ENCODE results near the gene CEP89.
"Not testable (repeated sequence)": the region's sequence is repeated elsewhere in the genome, so short reads cannot be mapped to it uniquely, and the experiment has no call there.

The CEP89 gene

DNA sequence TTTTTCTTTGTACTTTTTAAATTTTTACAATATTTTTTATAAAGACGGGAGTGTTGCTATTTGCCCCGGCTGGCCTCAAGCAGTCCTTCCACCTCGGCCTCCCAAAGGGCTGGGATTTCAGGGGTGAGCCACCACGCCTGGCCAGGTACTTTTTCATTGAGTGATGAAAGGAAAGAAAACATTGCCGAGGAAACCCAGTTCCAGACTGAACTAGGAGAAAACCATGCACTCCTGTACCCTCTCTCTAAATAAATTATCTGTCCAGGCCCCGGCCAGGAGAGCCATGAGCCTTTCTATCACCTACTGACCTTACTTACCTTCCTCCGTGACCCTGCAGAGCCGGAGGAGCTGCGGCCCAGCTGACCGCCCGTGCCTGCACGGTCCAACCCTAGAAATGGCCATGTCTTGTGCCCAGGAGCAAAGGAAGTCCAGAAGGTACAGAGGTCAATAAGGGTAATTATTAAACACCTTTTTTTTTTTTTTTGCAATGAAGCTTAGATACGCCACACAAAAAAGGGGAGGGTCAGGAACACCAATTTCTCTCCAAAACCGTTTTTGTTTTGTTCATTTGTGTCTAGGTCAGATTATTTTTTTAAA, 102.3 kb downstream of the CEP89 start, which contains the start of gene SLC7A9:
TSS of gene SLC7A9 (minus strand) at position 399 of the 597 bp plus-strand sequence. CDS start 1,233 bp downstream, outside the sequence.
- DNase-seq (ENCODE audit: low spot score), result no peak

DNA sequence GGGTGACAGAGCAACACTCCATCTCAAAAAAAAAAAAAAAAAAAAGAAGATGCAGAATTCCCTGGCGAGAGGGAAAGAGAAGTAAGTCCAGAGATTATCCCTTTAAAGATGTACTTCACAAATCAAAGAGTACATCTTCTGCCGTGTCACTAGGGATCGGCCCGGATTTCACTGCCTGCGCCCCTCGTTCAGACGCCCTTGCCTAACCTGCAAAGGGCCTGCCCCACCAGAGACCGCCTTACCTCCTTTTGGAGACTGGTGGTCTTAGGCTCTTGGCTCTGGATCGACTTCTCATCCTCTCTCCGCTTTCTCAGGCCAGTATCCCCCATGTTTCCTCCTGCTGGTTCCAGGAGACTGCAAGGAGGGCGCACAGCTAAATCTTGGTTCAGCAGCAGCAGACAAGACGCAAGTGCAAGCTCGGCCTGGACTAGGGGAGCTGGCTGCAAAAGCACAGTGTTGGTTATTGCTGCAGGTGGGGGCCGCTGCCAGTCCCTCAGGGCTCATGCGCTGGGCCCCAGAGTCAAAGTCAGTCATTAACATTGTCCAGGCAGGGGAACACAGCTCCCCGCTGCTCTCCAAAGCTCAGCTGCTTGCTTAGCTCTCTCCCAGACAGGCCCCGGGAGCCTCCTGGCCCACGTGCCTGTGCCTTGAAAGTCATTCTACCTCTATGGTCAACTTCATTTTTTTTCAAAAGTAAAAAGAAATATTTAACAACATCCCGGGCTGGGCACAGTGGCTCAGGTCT, 103.4 kb downstream of the CEP89 start:
- no peak for DNase-seq (ENCODE audit: low spot score)

DNA sequence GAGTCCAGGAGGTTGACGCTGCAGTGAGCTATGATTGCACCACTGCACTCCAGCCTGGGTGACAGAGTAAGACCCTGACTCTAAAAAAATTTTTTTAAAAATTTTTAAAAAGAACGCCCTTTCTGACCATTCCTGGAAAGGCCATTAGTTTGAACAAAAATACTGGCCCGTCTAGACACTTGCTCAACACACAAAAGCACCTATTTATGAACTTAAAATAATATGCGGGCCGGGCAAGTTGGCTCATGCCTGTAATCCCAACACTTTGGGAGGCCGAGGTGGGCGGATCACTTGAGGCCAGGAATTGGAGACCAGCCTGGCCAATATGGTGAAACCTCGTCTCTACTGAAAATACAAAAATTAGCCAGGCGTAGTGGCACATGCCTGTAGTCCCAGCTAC, 104.3 kb downstream of the CEP89 start:
- not testable (repeated sequence) for DNase-seq (ENCODE audit: low spot score)

DNA sequence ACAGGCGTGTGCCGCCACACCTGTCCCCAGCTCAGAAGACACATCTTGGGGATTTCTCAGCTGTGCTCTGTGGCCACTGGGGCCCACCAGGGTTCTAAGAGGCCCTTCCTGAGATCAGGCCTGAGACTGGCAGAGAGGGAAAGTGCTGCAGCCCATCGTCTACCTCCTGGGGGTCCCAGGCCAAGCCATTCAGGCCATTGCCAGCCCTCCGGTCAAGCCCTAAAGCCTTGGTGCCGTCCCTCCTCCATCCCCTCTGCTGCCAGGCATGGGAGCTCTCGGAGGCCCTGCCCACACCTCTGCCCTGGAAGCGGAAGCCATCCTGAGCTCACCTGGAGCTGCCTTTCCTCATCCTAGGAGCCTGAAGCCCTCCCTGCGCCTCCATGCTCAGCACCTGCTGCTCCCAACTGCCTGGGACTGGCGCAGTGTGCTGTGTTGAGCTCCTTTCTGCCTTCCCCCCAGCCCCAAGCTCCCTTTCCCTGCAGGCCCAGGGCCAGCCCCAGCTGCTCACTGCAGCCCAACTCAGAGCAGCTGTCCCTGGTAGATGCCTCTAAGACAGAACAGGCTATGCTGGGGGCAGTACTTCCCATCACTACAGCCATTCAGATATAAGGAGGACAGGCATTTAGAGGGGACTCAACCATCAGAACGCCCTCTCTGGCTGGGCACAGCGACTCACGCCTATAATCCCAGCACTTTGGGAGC, 105.0 kb downstream of the CEP89 start:
- DNase-seq (ENCODE audit: low spot score), result no peak

DNA sequence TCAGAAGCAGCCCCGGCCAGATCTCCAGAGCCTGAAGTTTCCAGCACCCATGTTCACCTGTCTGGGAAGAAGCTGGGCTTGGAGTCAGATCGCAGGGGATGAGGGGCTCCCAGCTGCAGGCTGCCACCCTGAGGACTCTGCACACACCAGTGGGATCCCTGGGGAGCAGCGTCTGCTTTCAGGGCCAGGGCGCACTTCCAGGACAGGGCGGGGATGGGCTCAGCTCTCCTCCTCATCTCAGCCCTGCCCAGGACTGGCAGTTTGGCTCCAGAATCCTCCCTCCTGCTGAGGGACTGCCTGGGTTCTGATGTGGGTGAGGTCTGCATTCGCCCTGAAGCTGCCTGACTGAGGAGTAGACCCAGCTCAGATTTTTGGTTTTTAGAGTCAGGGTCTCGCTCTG, 105.7 kb downstream of the CEP89 start:
- no peak for DNase-seq (ENCODE audit: low spot score)

DNA sequence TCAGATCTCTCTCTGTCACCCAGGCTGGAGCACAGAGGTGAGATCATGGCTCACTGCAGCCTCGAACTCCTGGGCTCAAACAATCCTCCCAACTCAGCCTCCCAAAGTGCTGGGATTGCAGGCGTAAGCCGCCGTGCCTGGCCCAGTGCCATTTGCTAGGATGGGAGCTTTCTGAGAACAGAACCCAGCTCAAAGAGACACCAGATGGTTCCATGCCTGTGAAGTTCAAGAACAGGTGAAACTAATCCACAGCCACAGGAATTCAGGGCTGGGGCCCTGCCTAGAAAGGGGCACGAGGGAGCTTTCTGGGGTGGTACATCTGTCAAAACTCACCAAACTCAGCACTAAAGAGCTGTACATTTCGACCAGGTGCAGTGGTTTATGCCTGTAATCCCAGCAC, 106.4 kb downstream of the CEP89 start:
- no peak for DNase-seq (ENCODE audit: low spot score)

DNA sequence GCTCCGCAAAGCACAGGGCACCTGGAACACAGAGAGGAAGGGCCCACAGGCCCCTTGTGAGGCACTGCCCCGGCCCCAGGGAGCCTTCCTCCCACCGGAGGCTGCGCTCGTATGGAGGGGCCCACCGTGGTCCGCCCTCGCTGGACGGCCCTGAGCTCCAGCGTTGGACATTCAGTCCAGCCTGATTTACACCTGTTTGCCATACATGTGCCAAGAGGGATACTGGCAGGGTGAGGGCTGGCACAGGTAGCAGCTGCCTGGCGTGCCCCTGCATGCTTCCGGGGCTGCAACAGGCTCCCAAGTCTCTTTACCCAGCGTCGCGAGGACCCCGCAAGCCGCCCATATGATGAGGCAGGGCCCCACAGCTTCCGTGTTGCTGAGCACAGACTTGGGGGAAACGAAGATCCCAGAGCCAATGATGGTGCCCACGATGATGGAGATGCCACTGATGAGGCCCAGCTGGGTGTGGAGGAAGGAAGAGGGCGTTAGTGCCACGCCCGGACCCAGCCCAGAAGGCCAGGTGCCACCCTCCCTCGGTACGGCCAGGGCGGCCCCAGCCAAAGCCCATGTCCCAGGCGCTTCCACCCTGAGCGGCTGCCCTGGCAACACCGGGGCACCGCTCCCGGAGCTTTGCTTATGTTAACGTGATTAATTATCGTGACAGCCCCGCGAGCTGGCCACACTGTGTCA, 107.3 kb downstream of the CEP89 start:
- no peak for DNase-seq (ENCODE audit: low spot score)

DNA sequence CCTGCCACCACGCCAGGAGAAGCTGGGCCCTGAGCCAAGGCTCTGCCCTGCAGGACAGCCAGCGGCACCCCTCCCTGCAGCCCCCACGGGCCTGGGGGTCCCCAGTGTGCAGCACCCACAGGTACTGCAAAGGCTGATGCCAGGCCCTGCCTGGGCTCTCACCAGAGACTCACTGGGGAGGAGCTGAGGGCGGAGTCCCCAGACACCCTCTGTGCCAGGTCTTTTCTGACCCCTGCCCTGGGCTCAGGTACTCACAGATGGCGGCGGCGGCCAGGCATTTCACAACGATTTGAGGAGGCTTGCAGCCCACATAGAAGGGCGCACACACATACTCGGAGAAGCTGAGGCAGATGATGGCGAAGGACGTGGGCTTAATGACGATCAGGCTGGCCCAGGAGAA, 107.9 kb downstream of the CEP89 start:
- DNase-seq (ENCODE audit: low spot score), result no peak

DNA sequence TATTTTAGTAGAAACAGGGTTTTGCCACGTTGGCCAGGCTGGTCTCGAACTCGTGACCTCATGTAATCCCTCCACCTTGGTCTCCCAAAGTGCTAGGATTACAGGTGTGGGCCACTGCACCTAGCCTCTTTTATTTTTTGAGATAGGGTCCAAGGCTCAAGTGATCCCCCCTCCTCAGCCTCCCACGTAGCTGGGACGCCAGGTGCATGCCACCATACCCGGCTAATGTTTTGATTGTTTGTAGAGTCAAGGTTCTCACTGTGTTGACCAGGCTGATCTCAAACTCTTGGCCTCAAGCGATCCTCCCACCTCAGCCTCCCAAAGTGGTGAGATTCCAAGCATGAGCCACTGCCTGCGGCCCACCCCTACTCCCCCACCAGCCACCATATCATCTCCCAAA, 108.5 kb downstream of the CEP89 start:
- no peak for DNase-seq (ENCODE audit: low spot score)

DNA sequence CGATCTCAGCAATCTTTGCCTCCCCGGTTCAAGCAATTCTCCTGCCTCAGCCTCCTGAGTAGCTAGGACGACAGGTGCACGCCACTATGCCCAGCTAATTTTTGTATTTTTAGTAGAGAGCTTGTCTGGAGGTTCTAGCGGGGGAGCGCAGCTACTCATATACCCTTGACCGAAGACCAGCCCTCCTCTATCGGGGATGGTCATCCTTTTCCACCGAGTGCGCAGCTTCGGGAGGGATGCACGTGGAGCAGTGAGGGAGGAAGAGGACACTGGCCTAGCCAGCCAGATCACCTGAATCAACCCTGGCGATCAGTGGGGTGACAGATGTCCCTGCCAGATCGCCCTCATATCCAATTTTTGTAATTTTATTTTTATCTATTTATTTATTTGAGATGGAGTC, 109.0 kb downstream of the CEP89 start:
- no peak for DNase-seq (ENCODE audit: low spot score)

DNA sequence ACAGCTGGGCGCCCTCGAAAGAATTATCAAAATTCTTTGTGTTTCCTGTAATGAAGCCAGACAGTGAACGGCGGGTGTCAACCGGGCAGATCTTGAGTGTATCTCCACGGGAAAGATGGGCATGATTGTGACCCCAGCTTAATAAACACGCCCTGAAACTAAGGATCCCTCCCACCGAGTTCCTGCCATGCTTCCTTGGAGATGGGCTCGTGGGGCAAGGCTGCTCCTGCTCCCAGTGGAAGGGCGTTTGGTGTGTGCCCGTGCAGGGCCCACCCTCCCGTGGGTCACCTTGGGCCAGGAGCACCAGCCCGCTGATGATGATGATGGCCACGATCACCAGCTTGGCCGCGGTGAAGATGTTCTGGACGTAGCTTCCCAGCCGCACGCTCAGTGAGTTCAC, 109.6 kb downstream of the CEP89 start:
- DNase-seq (ENCODE audit: low spot score), result no peak

DNA sequence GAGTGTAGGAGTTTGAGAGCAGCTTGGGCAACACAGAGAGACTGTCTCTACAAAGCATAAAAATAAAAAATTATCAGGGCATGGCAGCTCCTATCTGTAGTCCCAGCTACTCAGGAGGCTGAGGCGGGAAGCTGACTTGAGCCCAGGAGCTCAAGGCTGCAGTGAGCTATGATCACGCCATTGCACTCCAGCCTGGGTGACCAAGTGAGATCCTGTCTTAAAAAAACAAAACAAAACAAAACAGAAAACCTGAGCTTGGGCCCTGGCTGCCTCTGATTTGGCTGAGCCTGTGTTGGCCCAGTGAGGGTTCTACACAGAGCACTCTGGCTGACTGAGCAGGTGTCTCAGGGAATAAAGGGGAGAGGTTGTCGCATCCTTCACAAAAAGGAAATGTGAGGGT, 110.2 kb downstream of the CEP89 start:
- DNase-seq (ENCODE audit: low spot score), result no peak

DNA sequence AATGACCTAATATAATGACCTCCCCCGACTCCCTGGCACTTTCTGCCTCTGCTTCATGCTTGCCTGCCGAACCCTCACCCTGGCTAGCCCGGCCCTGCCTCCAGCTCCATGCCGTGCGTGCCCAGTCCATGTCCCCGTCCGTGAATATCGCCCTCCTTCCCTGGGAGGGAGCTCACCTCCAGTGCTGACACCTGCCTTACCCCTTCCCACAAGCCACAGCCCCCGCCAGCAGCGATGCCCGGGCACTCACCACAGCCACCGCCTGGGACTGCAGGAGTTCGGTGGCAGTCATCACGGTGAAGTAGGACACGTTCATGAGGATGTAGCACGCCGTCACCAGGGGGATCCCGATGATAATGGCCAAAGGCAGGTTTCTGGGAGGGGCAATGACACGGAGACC, 112.2 kb downstream of the CEP89 start:
- no peak for DNase-seq (ENCODE audit: low spot score)

DNA sequence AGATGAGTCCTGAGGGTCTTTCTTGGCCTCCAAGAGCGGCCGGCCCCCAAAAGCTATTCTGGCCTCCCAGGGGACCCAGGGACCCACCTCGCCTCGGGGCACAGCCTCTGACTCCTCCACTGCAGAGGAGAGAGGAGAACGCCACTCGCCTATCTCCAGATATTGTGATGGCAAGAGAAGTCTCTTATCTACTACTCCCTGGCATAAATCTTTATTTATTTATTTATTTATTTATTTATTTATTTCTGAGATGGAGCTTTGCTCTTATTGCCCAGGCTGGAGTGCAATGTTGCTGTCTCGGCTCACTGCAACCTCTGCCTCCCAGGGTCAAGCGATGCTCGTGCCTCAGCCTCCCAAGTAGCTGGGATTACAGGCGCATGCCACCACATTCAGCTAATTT, 113.2 kb downstream of the CEP89 start:
- DNase-seq (ENCODE audit: low spot score), result no peak

DNA sequence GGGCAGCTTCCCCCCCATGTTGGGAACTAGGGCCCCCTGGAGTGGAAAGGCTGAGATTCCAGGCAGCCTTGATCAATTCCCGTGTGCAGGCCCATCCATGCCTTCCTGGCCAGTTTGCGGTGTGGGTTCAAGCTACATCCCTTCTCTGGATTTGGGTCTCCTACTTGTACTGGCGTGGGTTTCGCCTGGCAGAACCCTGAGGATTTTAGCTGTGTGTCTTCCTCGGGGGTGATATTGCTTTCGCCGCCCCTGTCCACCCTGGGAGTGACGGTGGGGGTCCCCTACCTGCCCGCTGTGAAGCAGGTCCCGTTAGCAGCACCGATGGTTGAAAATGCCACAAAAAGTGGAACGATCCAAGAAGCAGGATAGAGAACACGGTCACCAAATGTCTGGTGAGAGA, 113.6 kb downstream of the CEP89 start:
- no peak for DNase-seq (ENCODE audit: low spot score)

DNA sequence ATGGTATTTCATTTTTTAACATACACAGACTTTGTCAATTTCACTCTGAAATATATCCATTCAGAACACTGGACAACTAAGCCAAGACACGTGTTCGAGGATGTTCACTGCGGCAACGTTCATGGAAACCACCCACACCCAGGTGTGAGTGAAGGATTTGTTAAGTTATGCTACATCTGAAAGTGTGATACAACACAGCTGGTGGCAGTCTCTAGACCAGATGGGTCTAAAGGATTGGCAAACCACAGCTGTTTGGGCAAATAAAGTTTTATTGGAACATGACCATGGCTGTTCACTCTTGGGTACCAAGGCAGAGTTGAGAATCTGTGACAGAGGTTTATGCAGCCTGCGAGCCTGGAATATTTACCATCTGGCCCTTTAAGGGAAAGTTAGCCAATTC, 114.2 kb downstream of the CEP89 start:
- no peak for DNase-seq (ENCODE audit: low spot score)

DNA sequence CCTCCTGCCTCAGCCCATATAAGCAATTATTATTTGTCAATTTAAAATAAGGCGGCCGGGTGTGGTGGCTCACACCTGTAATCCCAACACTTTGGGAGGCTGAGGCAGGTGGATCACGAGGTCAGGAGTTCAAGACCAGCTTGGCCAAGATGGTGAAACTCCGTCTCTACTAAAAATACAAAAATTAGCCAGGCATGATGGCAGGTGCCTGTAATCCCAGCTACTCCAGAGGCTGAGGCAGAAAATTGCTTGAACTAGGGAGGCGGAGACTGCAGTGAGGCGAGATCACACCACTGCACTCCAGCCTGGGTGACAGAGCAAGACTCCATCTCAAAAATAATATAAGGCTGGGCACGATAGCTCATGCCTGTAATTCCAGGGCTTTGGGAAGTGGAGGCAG, 114.9 kb downstream of the CEP89 start:
- DNase-seq (ENCODE audit: low spot score), result not testable (repeated sequence)

DNA sequence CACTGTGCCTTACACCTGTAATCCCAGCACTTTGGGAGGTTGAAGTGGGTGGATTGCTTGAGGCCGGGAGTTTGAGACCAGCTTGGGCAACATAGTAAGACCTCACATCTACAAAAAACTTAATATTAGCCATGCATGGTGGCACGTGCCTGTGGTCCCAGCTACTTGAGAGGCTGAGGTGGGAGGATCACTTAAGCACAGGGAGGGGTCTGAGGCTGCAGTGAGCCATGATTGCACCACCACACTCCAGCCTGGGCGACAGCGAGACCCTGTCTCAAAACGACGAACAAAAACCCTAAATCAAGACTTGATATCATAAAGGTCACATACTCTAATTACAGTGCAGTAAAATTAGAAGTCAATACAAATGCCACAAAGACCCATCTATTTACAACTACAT, 119.5 kb downstream of the CEP89 start:
- no peak for DNase-seq (ENCODE audit: low spot score)

DNA sequence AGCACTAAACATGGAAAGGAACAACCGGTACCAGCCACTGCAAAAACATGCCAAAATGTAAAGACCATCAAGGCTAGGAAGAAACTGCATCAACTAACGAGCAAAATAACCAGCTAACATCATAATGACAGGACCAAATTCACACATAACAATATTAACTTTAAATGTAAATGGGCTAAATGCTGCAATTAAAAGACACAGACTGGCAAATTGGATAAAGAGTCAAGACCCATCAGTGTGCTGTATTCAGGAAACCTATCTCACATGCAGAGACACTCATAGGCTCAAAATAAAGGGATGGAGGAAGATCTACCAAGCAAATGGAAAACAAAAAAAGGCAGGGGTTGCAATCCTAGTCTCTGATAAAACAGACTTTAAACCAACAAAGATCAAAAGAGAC, 123.7 kb downstream of the CEP89 start:
- not testable (repeated sequence) for DNase-seq (ENCODE audit: low spot score)

DNA sequence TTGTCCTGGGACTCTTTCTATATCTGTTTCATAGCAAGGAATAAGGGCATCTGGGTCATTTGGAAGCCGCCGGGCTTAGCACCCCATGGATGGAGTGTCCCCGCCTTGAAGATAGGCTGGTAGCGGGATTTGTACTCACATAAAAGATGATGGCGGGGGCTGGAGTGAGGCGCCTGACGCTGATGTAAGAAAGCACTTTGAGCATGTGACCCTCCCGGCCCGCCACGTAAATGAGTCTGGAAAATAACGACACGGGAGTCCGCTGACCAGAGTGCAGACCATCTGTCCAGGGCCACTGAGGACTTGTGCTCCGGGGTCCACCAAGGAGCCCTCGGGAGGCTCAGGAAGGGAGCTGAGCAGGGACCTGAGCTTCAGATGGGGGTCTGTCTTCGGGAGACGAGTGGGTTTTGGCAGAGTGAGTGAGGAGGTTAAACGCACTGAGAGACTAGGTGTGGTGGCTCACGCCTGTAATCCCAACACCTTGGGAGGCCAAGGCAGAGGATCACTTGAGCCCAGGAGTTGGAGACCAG, 128.0 kb downstream of the CEP89 start:
- DNase-seq (ENCODE audit: low spot score), result no peak

DNA sequence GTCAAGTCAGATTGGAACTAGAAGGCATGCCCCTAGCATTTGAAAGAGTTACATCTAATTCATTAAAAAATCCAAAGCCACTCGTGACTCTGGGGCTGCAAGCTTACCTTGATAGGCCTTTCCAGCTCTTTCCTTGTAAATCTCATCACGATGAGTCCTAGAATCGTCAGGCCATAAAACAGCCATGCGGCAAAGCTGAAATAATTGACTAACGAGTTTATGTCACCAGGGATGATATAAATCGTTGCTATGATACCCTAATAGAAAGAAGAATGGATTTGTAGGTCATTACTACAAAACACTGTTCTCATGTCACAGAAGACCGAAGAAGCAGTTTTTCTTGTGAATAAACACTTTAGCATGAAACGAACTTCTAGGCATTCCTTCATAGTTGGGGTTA, 129.7 kb downstream of the CEP89 start:
- DNase-seq (ENCODE audit: low spot score), result no peak

DNA sequence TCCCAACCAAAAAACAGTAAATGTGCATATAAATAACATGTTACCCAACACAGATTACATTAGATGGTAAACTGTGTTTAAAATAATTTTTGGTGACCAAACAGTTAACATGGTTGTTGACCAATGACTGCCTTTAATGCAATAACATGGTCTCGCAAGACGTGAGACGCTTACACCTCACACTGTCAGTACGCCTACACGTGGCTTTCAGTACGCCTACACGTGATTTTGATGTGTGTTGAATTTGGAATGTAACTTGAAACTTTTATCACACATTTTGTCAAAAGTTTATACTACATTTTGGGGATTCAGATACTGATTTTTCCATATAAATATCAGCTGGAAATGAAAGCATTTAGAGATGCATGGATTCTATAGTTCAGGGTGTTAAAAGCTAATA, 134.2 kb downstream of the CEP89 start:
- DNase-seq (ENCODE audit: low spot score), result peak; percentile 21

Data from RKO (cell line).